Measurements from ENCODE around the gene TSPY2.
"Not testable (repeated sequence)": the region's sequence is repeated elsewhere in the genome, so short reads cannot be mapped to it uniquely, and the experiment has no call there.

Gene TSPY2, protein sequence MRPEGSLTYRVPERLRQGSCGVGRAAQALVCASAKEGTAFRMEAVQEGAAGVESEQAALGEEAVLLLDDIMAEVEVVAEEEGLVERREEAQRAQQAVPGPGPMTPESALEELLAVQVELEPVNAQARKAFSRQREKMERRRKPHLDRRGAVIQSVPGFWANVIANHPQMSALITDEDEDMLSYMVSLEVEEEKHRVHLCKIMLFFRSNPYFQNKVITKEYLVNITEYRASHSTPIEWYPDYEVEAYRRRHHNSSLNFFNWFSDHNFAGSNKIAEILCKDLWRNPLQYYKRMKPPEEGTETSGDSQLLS

GRCh38 chrY:6245923-6246322 lies at the start of gene TSPY2:
TSPY2 (plus strand) TSS chrY:6246223; CDS start chrY:6246269, 46 bp downstream.
- DNase-seq, result not testable (repeated sequence)

DNA sequence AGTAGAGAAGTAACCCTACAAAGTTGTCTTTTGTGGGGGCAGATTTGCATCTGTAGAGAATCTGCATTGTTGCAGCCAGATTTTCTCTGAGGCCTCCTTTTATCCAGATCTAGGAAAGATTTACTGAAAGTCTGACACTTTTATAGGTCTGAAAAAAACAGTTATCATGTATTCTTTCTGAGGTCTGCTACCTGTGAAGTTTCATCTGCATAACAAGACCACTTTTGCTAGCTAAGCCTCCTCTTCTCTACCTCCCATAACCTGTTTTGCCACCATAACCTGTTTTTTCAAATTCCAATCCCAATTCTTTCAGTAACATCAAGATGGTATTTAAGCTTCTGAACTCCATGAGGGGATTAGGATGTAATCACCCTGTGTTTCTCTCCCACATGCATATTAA lies 36.5 kb upstream of the TSPY2 start:
- not testable (repeated sequence) for DNase-seq

DNA sequence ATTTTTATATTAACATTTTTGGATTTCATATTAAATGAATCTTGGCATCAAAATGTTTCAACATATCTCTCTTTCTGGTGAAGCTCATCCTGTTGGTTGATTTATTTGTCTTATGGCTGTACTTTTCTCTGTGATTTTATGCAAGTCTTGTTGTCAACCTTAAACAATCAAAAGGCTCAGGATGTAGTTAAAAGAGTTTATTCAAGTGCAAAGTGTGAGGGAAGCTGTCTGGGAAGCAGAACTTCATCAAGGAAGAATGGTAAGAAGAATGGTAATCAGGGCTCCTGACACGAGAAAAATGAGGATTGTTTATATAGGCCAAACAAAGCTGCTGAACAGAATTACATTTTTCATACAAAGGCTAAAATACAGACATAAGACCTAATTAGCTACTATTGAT lies 29.0 kb upstream of the TSPY2 start:
- DNase-seq, result not testable (repeated sequence)

- not testable (repeated sequence) for DNase-seq
Observed at GRCh38 chrY:6269839-6270238, 23.8 kb downstream of the TSPY2 start.
